ENCODE measurements around the gene SMOC1. TPM values are rescaled to one million over a fixed set of nuclear protein-coding genes. Genes with fewer than 3 reads are reported as not detected.
"Not testable (repeated sequence)": the region's sequence is repeated elsewhere in the genome, so short reads cannot be mapped to it uniquely, and the experiment has no call there.

The SMOC1 gene
- total RNA-seq, 1 experiment from 2014 or later = 0.14 TPM

- Histone ChIP-seq H3K4me3 (ENCODE audit: low read depth, low read length) (no peak overlapping the region), H3K36me3 (ENCODE audit: control insufficient read depth, insufficient read depth, low read length) (no peaks in the 10 kb centered on the region), H3K27me3 (replicated peaks; ENCODE audit: control insufficient read depth, insufficient read depth, low read length) (no peaks in the 10 kb centered on the region), H3K4me1 (no peaks in the 10 kb centered on the region), H3K9me3 (peaks cover 10% of the 10 kb centered on the region; the same call in 1 of the 2 replicates)
- DNase-seq = no peak
- H3K27ac Mint-ChIP-seq (ENCODE audit: unreplicated experiment) = no peak overlapping the region
- no TSS peak for BruUV-seq (replicated peaks)
- peaks cover 23% of the 10 kb centered on the region for H3K9me3 Mint-ChIP-seq (ENCODE audit: unreplicated experiment)
- H3K4me3 Mint-ChIP-seq (ENCODE audit: unreplicated experiment) = no peak overlapping the region
- H3K4me1 Mint-ChIP-seq (ENCODE audit: low read depth, unreplicated experiment) = no peaks in the 10 kb centered on the region
- no peaks in the 10 kb centered on the region for H3K27me3 Mint-ChIP-seq (ENCODE audit: insufficient read depth, unreplicated experiment)
- POLR2A ChIA-PET = no interaction called here
- CTCF ChIA-PET = no interaction called here
- intact Hi-C loops (cut with micrococcal nuclease; ENCODE audit: unreplicated experiment) = no loop called here
- no peaks in the 10 kb centered on the region for H3K36me3 Mint-ChIP-seq (ENCODE audit: insufficient read depth, unreplicated experiment)
- no peak for TF ChIP-seq CTCF (IDR thresholded peaks at IDR 0.05; ENCODE audit: insufficient read depth in 1 of 2, low read depth in 1 of 2, low read length in 1 of 2, severe bottlenecking in 1 of 2, unreplicated experiment in 1 of 2)
Observed at GRCh38 chr14:69900603-69901002, 21.4 kb downstream of the SMOC1 start.

GRCh38 chr14:69901113-69901951, 22.1 kb downstream of the SMOC1 start:
- H3K27ac Mint-ChIP-seq (ENCODE audit: unreplicated experiment) = no peak overlapping the region
- no peak for TF ChIP-seq CTCF (IDR thresholded peaks at IDR 0.05; ENCODE audit: insufficient read depth in 1 of 2, low read depth in 1 of 2, low read length in 1 of 2, severe bottlenecking in 1 of 2, unreplicated experiment in 1 of 2)
- H3K36me3 Mint-ChIP-seq (ENCODE audit: insufficient read depth, unreplicated experiment) = no peaks in the 10 kb centered on the region
- H3K27me3 ChIP-seq (replicated peaks; ENCODE audit: control insufficient read depth, insufficient read depth, low read length) = no peaks in the 10 kb centered on the region
- ChIA-PET POLR2A (no interaction called here), CTCF (no interaction called here)
- no peaks in the 10 kb centered on the region for H3K4me1 Mint-ChIP-seq (ENCODE audit: low read depth, unreplicated experiment)
- H3K9me3 ChIP-seq = peaks cover 10% of the 10 kb centered on the region; the same call in 1 of the 2 replicates
- H3K4me3 Mint-ChIP-seq (ENCODE audit: unreplicated experiment) = no peak overlapping the region
- no peaks in the 10 kb centered on the region for H3K27me3 Mint-ChIP-seq (ENCODE audit: insufficient read depth, unreplicated experiment)
- peaks cover 23% of the 10 kb centered on the region for H3K9me3 Mint-ChIP-seq (ENCODE audit: unreplicated experiment)
- H3K36me3 ChIP-seq (ENCODE audit: control insufficient read depth, insufficient read depth, low read length) = no peaks in the 10 kb centered on the region
- BruUV-seq (replicated peaks) = no TSS peak
- no peak for DNase-seq
- no peak overlapping the region for H3K4me3 ChIP-seq (ENCODE audit: low read depth, low read length)
- intact Hi-C loops (cut with micrococcal nuclease; ENCODE audit: unreplicated experiment) = no loop called here
- no peaks in the 10 kb centered on the region for H3K4me1 ChIP-seq

- H3K4me1 Mint-ChIP-seq (ENCODE audit: low read depth, unreplicated experiment); CTCF ChIA-PET; BruUV-seq (replicated peaks); H3K36me3 ChIP-seq (ENCODE audit: control insufficient read depth, insufficient read depth, low read length); intact Hi-C loops (cut with micrococcal nuclease; ENCODE audit: unreplicated experiment); H3K36me3 Mint-ChIP-seq (ENCODE audit: insufficient read depth, unreplicated experiment); H3K9me3 ChIP-seq; H3K4me3 ChIP-seq (ENCODE audit: low read depth, low read length); POLR2A ChIA-PET; H3K27me3 Mint-ChIP-seq (ENCODE audit: insufficient read depth, unreplicated experiment); H3K4me1 ChIP-seq; DNase-seq; H3K4me3 Mint-ChIP-seq (ENCODE audit: unreplicated experiment); H3K27ac Mint-ChIP-seq (ENCODE audit: unreplicated experiment); H3K27me3 ChIP-seq (replicated peaks; ENCODE audit: control insufficient read depth, insufficient read depth, low read length): not testable (repeated sequence)
- peaks cover 10% of the 10 kb centered on the region for H3K9me3 Mint-ChIP-seq (ENCODE audit: unreplicated experiment)
Observed at GRCh38 chr14:69903046-69903445, 23.8 kb downstream of the SMOC1 start.

All from Caco-2 (cell line).